ENCODE data around the gene GTF3C1. TPM values are rescaled to one million over a fixed set of nuclear protein-coding genes. Genes with fewer than 3 reads are reported as not detected.
A peak's percentile ranks its signal among the peaks of the same experiment; 100 is the strongest.

GTF3C1 gene
- total RNA-seq, 2 donors from 2014 or later, result 164 to 233 TPM

DNA sequence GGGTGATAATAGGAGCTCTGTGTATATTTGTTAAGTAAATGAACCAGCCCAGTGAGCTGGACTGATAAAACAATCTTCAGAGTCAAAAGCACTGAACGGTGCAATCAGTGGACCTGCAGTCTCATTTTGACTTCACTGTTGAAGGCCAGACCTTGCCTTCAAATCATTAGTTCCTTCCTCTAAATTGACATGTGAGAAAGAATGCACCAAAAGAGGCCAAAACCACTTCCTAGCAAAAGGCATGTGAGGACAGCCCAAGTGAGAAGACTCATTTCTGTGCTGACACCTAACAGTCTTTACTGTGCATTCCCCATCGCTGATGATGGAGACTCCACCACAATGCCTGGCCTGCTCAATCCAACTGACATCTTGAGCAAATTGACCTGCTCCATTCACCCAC is 10.6 kb downstream of the GTF3C1 start:
- no peak overlapping the region for H3K4me3 ChIP-seq
- H3K9me3 ChIP-seq, result no peaks in the 10 kb centered on the region
- TF ChIP-seq POLR2A (IDR thresholded peaks at IDR 0.05) (no peak), POLR2AphosphoS5 (IDR thresholded peaks at IDR 0.05) (no peak), CTCF (IDR thresholded peaks at IDR 0.05) (no peak)
- no peak overlapping the region for H3K27ac ChIP-seq
- 87% methylated on average over 2 of the region's 2 CpGs for WGBS
- peaks cover 21 to 49% of the 10 kb centered on the region in 2 donors for H3K36me3 ChIP-seq
- intact Hi-C loops (cut with DNase I), result no loop called here
- no peaks in the 10 kb centered on the region for H3K4me1 ChIP-seq (replicated peaks)
- H3K27me3 ChIP-seq (replicated peaks; ENCODE audit: insufficient read depth), result no peaks in the 10 kb centered on the region
- no peak for DNase-seq (ENCODE audit: low spot score)

GRCh38 chr16:27538528-27538927 is 11.2 kb downstream of the GTF3C1 start:
- no peak for DNase-seq (ENCODE audit: low spot score)
- Histone ChIP-seq H3K27ac (no peak overlapping the region), H3K4me3 (no peak overlapping the region), H3K4me1 (replicated peaks) (no peaks in the 10 kb centered on the region), H3K36me3 (peaks cover 17 to 43% of the 10 kb centered on the region in 2 donors), H3K9me3 (no peaks in the 10 kb centered on the region), H3K27me3 (replicated peaks; ENCODE audit: insufficient read depth) (no peaks in the 10 kb centered on the region)
- intact Hi-C loops (cut with DNase I), result no loop called here
- WGBS, result 78% methylated on average over 5 of the region's 5 CpGs
- TF ChIP-seq POLR2AphosphoS5 (IDR thresholded peaks at IDR 0.05) (no peak), POLR2A (IDR thresholded peaks at IDR 0.05) (no peak), CTCF (IDR thresholded peaks at IDR 0.05) (no peak)

DNA sequence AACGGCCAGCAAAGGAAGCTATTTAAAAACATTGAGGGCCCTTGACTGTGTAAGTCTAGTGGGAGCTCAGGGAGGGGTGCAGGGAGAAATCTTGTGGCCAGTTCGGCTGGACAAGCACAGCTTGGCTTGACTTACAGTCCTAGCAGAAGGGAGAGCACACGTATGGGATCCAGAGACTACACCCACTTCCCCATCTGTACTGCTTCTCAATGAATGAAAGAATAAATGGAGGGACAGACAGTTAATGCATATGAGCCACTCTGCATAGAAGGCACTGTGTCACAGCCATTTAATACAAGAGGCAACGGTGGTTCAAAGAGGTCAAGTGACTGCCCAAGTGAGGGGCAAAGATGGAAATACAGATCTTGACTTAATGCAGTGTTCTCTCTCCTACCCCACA is 15.5 kb downstream of the GTF3C1 start:
- no peaks in the 10 kb centered on the region for H3K4me1 ChIP-seq (replicated peaks)
- intact Hi-C loops (cut with DNase I), result no loop called here
- WGBS, result 93% methylated on average over 4 of the region's 4 CpGs

DNA sequence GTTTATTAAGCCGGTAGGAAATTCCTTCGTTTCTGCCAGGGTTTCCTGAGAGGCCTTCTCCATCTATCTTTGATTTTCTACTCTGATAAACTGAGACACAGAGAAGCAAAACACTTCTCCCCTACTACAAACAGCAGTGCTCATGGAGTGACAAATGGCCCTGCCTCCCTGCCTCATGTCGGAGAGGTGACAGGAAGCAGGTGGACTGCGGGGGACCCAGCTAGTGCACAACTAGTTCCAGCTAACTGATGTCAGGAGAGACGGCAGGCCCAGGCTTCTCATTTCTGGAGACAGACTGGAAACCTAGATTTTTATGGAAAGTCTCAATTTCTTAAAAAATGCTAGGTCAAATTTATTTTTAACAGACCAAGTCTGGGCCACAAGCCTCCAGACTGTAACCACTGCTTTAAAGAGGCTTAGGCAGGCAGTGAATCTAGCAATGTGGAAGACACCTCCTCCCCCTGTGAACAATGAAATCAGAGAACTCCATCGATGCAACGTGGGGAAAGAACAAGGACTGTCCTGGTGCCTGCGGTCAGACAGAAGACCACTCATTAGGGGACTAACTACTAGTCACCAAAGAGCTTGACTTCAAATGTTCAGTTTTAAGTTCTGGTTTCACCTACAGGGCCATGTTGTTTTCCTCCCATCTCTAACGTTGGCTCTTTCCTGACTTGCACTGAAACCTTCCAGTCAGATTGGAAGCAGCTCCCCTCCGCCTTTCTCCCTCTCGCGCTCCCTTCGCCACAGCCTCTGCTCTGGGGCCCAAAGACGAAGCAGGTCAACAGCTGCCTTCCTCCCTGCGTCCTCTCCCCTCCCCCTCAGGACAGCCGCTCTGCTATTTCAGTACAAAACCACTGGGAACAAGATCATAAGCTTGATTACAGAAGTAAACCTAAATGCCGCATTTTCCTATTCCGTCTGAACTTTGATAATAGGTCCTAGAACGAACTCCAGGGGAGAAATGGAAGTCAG is 17.6 kb downstream of the GTF3C1 start:
- 75% methylated on average over 19 of the region's 19 CpGs for WGBS
- DNase-seq (ENCODE audit: low spot score), result no peak
- Histone ChIP-seq H3K4me3 (no peak overlapping the region), H3K4me1 (replicated peaks) (no peaks in the 10 kb centered on the region), H3K27me3 (replicated peaks; ENCODE audit: insufficient read depth) (no peaks in the 10 kb centered on the region), H3K36me3 (peaks cover 11 to 13% of the 10 kb centered on the region in 2 donors), H3K27ac (peak overlapping the region in 1 of 2 donors; percentile 15), H3K9me3 (no peaks in the 10 kb centered on the region)
- intact Hi-C loops (cut with DNase I), result no loop called here
- TF ChIP-seq POLR2A (IDR thresholded peaks at IDR 0.05) (no peak), POLR2AphosphoS5 (IDR thresholded peaks at IDR 0.05) (no peak), CTCF (IDR thresholded peaks at IDR 0.05) (no peak)

More for the DNA sequence above, 15.5 kb downstream of the GTF3C1 start:
- Histone ChIP-seq H3K36me3 (peaks cover 11 to 24% of the 10 kb centered on the region in 2 donors), H3K4me3 (no peak overlapping the region), H3K27me3 (replicated peaks; ENCODE audit: insufficient read depth) (no peaks in the 10 kb centered on the region), H3K27ac (no peak overlapping the region), H3K9me3 (no peaks in the 10 kb centered on the region)
- DNase-seq (ENCODE audit: low spot score), result no peak
- no peak for TF ChIP-seq CTCF (IDR thresholded peaks at IDR 0.05)
- no peak for TF ChIP-seq POLR2AphosphoS5 (IDR thresholded peaks at IDR 0.05)
- TF ChIP-seq POLR2A (IDR thresholded peaks at IDR 0.05), result no peak
